K562 (cell line): ENCODE measurements around the gene HARS1. TPM values are rescaled to one million over a fixed set of nuclear protein-coding genes. Genes with fewer than 3 reads are reported as not detected.
A peak's percentile ranks its signal among the peaks of the same experiment; 100 is the strongest.

Experiments
- BRD4 ChIP-seq: fragments of 200-600 bp; sonication (generic); IDR thresholded peaks from 2 replicates; pipeline ENCODE4 v1.6.1; 2017; ENCODE audit warnings: inconsistent platforms
- E2F3 ChIP-seq: fragments of 250-450 bp; sonication (Bioruptor Pico); IDR thresholded peaks from 2 replicates; pipeline ENCODE4 v1.4.0; 2020; ENCODE audit warnings: mild to moderate bottlenecking
- HDAC2 ChIP-seq: fragments of 450-650 bp; IDR thresholded peaks from 2 replicates; pipeline ENCODE4 v1.6.1; 2016; ENCODE audit warnings: mild to moderate bottlenecking
- LCOR ChIP-seq: sonication (generic); formaldehyde crosslinking; IDR thresholded peaks from 2 replicates; pipeline ENCODE4 v1.8.0; 2022; ENCODE audit warnings: mild to moderate bottlenecking, missing genetic modification reagents
- RCOR1 ChIP-seq, 2 experiments: IDR thresholded peaks; 2 replicates each; pipeline ENCODE4 v1.6.1; 2012; ENCODE audit warnings: low read depth in 2 of 2, low read length in 2 of 2, borderline replicate concordance in 1 of 2, improper control_type of control experiment in 1 of 2
- RFX1 ChIP-seq: fragments of 450-650 bp; IDR thresholded peaks from 2 replicates; pipeline ENCODE4 v1.6.1; 2016; ENCODE audit warnings: mild to moderate bottlenecking, moderate library complexity
- TAF9B ChIP-seq: fragments of 450-650 bp; IDR thresholded peaks from 2 replicates; pipeline ENCODE4 v1.6.1; 2018; ENCODE audit warnings: mild to moderate bottlenecking; ENCODE audit not compliant: partially characterized antibody
- XRCC5 ChIP-seq: fragments of 200-400 bp; formaldehyde crosslinking; IDR thresholded peaks from 2 replicates; pipeline ENCODE4 v1.6.1; 2017; ENCODE audit warnings: low read depth, mild to moderate bottlenecking, low read length
- ZFP30 ChIP-seq: fragments of 250-450 bp; sonication (Bioruptor Pico); IDR thresholded peaks from 2 replicates; pipeline ENCODE4 v1.8.0; 2022; ENCODE audit warnings: moderate library complexity, mild to moderate bottlenecking, inconsistent platforms, borderline replicate concordance
- ZNF785 ChIP-seq: fragments of 250-450 bp; sonication (Bioruptor Pico); IDR thresholded peaks from 2 replicates; pipeline ENCODE4 v1.4.0; 2020; ENCODE audit warnings: mild to moderate bottlenecking
- polyA plus RNA-seq, 8 experiments: library from polyadenylated mRNA; depleted of rRNA in 4 of 8; stranded (reverse) in 5 of 8; unstranded in 3 of 8; fragments of >200 nt; fragmentation: Nextera tagmentation in 2 of 8; fragmentation: Illumina TruSeq in 1 of 8; extraction: Ambion mirVana in 2 of 8; extraction: Trizol in 1 of 8; gene quantifications; 2 replicates each; pipeline versions ENCODE4 v1.2.1 to v1.2.3, GENCODE V29; 2011 to 2014; ENCODE audit warnings: inconsistent platforms in 1 of 8, missing spikeins in 1 of 8
- total RNA-seq, 7 experiments: library from RNA; depleted of rRNA in 6 of 7; stranded (reverse); fragments of >200 nt in 6 of 7; fragmentation: Illumina TruSeq in 2 of 7; extraction: Trizol in 2 of 7; gene quantifications; 2 replicates each; pipeline versions ENCODE4 v1.2.1 to v1.2.3, GENCODE V29; 2011 to 2021; ENCODE audit warnings: low replicate concordance in 1 of 7
- TF ChIP-seq, protein P1 (sequence below): fragments of 250-450 bp; sonication (Bioruptor Pico); IDR thresholded peaks from 2 replicates; pipeline ENCODE4 v1.9.0; 2021; ENCODE audit warnings: mild to moderate bottlenecking, inconsistent platforms

Gene HARS1
- total and polyA plus RNA-seq, 9 of the 15 experiments (the other 6 are each of a cell fraction or from before 2014, with no cell fraction given), result 13.5 to 88.5 (median 75.2) TPM

DNA sequence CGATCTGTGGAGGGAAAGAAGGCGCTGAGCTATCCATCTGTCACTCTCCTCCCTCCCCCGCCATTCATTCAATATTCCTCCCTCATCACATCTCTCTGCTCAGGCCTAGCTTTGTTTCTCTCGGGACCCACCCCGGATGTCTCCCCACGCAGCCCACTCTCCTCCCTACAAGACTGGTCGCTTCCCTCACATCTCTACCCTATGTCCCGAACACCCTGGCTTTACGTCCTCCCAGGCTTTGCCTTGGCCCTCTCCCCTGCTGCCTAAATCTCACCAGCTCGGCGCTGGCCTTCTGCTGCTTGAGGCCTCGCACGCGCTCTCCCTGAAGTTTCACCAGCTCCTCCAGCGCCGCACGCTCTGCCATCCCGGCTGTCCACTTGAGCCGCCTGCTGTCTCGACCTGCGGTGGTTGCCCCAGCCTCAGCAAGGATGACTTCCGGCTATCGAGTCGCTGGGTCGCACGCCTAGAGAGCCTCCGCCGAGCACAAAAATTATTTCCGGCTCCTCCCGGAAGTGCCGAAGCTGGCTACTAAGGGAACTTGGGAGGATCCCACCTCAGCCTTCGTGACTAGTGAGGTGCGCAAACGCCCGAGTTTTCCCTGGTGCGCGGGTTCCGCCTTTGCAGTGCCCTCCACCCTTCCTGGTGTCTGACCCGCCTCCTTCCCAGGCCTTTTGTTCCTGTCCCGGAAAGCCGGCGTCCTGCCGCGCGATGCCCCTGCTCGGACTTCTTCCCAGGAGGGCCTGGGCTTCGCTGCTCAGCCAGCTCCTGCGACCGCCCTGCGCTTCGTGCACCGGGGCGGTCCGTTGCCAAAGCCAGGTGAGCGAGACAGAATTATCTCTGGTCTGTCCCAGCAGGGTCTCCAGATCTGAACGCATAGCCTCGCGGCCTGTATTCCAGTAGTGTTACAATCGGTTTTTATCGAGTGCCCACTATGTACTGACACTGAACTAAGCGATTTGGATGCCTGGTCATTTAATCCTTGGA is at the start of gene HARS1, which contains the start of gene HARS2 (continued):
- TF ChIP-seq LCOR (CRISPR knock-in tag) (peak; percentile 41; the same call in 1 of the 2 replicates), HDAC2 (peak; percentile 90), RFX1 (no peak; the same call in 1 of the 2 replicates), XRCC5 (0 out of 2 replicates have a peak, but pooled peaks have one; percentile 49), RCOR1 (IDR thresholded peaks at IDR 0.05; ENCODE audit: borderline replicate concordance in 1 of 2, low read depth in 2 of 2, low read length in 2 of 2) (peak in 1 of 2 experiments; percentile 81; a peak in 3 of 4 replicates), ZNF785 (CRISPR knock-in tag) (no peak), TAF9B (peak; percentile 93), BRD4 (no peak), ZFP30 (CRISPR knock-in tag) (no peak), E2F3 (CRISPR knock-in tag) (no peak)
- TF ChIP-seq, protein P1, sequence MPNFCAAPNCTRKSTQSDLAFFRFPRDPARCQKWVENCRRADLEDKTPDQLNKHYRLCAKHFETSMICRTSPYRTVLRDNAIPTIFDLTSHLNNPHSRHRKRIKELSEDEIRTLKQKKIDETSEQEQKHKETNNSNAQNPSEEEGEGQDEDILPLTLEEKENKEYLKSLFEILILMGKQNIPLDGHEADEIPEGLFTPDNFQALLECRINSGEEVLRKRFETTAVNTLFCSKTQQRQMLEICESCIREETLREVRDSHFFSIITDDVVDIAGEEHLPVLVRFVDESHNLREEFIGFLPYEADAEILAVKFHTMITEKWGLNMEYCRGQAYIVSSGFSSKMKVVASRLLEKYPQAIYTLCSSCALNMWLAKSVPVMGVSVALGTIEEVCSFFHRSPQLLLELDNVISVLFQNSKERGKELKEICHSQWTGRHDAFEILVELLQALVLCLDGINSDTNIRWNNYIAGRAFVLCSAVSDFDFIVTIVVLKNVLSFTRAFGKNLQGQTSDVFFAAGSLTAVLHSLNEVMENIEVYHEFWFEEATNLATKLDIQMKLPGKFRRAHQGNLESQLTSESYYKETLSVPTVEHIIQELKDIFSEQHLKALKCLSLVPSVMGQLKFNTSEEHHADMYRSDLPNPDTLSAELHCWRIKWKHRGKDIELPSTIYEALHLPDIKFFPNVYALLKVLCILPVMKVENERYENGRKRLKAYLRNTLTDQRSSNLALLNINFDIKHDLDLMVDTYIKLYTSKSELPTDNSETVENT (CRISPR knock-in tag), result peak; percentile 80
